ENCODE data around the gene GPR160.

GPR160 gene, protein sequence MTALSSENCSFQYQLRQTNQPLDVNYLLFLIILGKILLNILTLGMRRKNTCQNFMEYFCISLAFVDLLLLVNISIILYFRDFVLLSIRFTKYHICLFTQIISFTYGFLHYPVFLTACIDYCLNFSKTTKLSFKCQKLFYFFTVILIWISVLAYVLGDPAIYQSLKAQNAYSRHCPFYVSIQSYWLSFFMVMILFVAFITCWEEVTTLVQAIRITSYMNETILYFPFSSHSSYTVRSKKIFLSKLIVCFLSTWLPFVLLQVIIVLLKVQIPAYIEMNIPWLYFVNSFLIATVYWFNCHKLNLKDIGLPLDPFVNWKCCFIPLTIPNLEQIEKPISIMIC

GRCh38 chr3:170037463-170038433 is at the start of gene GPR160:
TSS of gene GPR160 (plus strand) at chr3:170037995. CDS start at chr3:170083973, 45,978 bp downstream.
- Histone ChIP-seq H3K4me3 (ENCODE audit: low read depth in 1 of 5, low read length in 5 of 5) (peak within 1 kb of the TSS; percentile 55 to 71 (median 68)), H3K9me3 (ENCODE audit: control insufficient read depth in 5 of 5, low read length in 5 of 5) (no peaks in the 10 kb centered on the region), H3K27me3 (ENCODE audit: control insufficient read depth in 5 of 5, insufficient read depth in 4 of 5, low read length in 5 of 5) (peaks cover 0 to 7% (median 5%) of the 10 kb centered on the region in 5 donors), H3K4me1 (ENCODE audit: control insufficient read depth in 5 of 5, insufficient read depth in 5 of 5, low read length in 5 of 5) (peaks cover 0 to 22% (median 14%) of the 10 kb centered on the region in 5 donors), H3K27ac (ENCODE audit: low read depth, low read length) (peak within 1 kb of the TSS; percentile 30), H3K9ac (ENCODE audit: low read length in 5 of 5) (peak within 1 kb of the TSS in 3 of 5 donors; percentile 49 to 60 (median 51)), H3K36me3 (ENCODE audit: control insufficient read depth in 5 of 5, insufficient read depth in 5 of 5, low read length in 5 of 5) (no peaks in the 10 kb centered on the region)

DNA sequence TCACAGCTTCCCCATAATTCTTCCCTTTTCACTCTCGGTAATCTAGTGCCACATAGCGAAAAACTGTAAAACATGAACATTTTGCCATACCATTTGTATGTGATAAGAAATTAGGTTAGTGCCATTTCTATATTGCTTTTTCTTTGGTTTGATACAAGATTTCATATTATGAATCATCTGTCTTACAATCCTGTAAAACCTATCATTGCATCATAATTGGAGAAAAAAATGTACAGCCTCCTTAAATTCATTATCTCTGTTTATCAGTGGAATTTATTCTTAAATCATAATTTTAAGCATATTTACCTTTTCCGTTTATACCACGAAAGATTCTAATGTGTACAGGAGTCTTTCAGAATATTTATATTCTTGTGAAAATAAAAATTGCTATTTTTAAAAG is 47.4 kb upstream of the GPR160 start:
- Histone ChIP-seq H3K4me1 (ENCODE audit: control insufficient read depth in 5 of 5, insufficient read depth in 5 of 5, low read length in 5 of 5) (peaks cover 0 to 18% (median 3%) of the 10 kb centered on the region in 5 donors), H3K9ac (ENCODE audit: low read length in 5 of 5) (no peak overlapping the region), H3K36me3 (ENCODE audit: control insufficient read depth in 5 of 5, insufficient read depth in 5 of 5, low read length in 5 of 5) (peaks cover 38 to 72% (median 51%) of the 10 kb centered on the region in 5 donors), H3K27ac (ENCODE audit: low read depth, low read length) (no peak overlapping the region), H3K27me3 (ENCODE audit: control insufficient read depth in 5 of 5, insufficient read depth in 4 of 5, low read length in 5 of 5) (no peaks in the 10 kb centered on the region), H3K4me3 (ENCODE audit: low read depth in 1 of 5, low read length in 5 of 5) (no peak overlapping the region), H3K9me3 (ENCODE audit: control insufficient read depth in 5 of 5, low read length in 5 of 5) (no peaks in the 10 kb centered on the region)

GRCh38 chr3:169992156-169992555 is 45.6 kb upstream of the GPR160 start:
- H3K27ac ChIP-seq (ENCODE audit: low read depth, low read length) = no peak overlapping the region
- H3K36me3 ChIP-seq (ENCODE audit: control insufficient read depth in 5 of 5, insufficient read depth in 5 of 5, low read length in 5 of 5) = peaks cover 36 to 64% (median 41%) of the 10 kb centered on the region in 5 donors
- H3K9ac ChIP-seq (ENCODE audit: low read length in 5 of 5) = no peak overlapping the region
- H3K4me3 ChIP-seq (ENCODE audit: low read depth in 1 of 5, low read length in 5 of 5) = no peak overlapping the region
- H3K27me3 ChIP-seq (ENCODE audit: control insufficient read depth in 5 of 5, insufficient read depth in 4 of 5, low read length in 5 of 5) = no peaks in the 10 kb centered on the region
- peaks cover 0 to 20% (median 3%) of the 10 kb centered on the region in 5 donors for H3K4me1 ChIP-seq (ENCODE audit: control insufficient read depth in 5 of 5, insufficient read depth in 5 of 5, low read length in 5 of 5)
- H3K9me3 ChIP-seq (ENCODE audit: control insufficient read depth in 5 of 5, low read length in 5 of 5) = no peaks in the 10 kb centered on the region

DNA sequence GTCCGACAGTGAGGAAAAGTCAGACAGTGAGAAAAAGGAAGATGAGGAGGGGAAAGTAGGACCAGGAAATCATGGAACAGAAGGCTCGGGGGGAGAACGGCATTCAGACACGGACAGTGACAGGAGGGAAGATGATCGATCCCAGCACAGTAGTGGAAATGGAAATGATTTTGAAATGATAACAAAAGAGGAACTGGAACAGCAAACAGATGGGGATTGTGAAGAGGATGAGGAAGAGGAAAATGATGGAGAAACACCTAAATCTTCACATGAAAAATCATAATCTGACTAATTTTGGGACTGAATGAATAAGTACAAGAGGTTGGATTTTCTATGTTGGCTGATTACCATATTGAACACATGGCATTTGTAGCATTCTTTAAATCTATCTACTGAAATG is 45.0 kb upstream of the GPR160 start:
- peaks cover 0 to 20% (median 3%) of the 10 kb centered on the region in 5 donors for H3K4me1 ChIP-seq (ENCODE audit: control insufficient read depth in 5 of 5, insufficient read depth in 5 of 5, low read length in 5 of 5)

GRCh38 chr3:169993761-169994160 is 44.0 kb upstream of the GPR160 start:
- Histone ChIP-seq H3K4me3 (ENCODE audit: low read depth in 1 of 5, low read length in 5 of 5) (no peak overlapping the region), H3K4me1 (ENCODE audit: control insufficient read depth in 5 of 5, insufficient read depth in 5 of 5, low read length in 5 of 5) (peaks cover 0 to 20% (median 3%) of the 10 kb centered on the region in 5 donors), H3K9me3 (ENCODE audit: control insufficient read depth in 5 of 5, low read length in 5 of 5) (no peaks in the 10 kb centered on the region), H3K36me3 (ENCODE audit: control insufficient read depth in 5 of 5, insufficient read depth in 5 of 5, low read length in 5 of 5) (peaks cover 23 to 50% (median 33%) of the 10 kb centered on the region in 5 donors), H3K27ac (ENCODE audit: low read depth, low read length) (no peak overlapping the region), H3K27me3 (ENCODE audit: control insufficient read depth in 5 of 5, insufficient read depth in 4 of 5, low read length in 5 of 5) (no peaks in the 10 kb centered on the region), H3K9ac (ENCODE audit: low read length in 5 of 5) (no peak overlapping the region)

More for the DNA sequence above, 45.0 kb upstream of the GPR160 start:
- H3K9ac ChIP-seq (ENCODE audit: low read length in 5 of 5) = no peak overlapping the region
- H3K27me3 ChIP-seq (ENCODE audit: control insufficient read depth in 5 of 5, insufficient read depth in 4 of 5, low read length in 5 of 5) = no peaks in the 10 kb centered on the region
- no peaks in the 10 kb centered on the region for H3K9me3 ChIP-seq (ENCODE audit: control insufficient read depth in 5 of 5, low read length in 5 of 5)
- H3K27ac ChIP-seq (ENCODE audit: low read depth, low read length) = no peak overlapping the region
- peaks cover 31 to 58% (median 37%) of the 10 kb centered on the region in 5 donors for H3K36me3 ChIP-seq (ENCODE audit: control insufficient read depth in 5 of 5, insufficient read depth in 5 of 5, low read length in 5 of 5)
- H3K4me3 ChIP-seq (ENCODE audit: low read depth in 1 of 5, low read length in 5 of 5) = no peak overlapping the region

DNA sequence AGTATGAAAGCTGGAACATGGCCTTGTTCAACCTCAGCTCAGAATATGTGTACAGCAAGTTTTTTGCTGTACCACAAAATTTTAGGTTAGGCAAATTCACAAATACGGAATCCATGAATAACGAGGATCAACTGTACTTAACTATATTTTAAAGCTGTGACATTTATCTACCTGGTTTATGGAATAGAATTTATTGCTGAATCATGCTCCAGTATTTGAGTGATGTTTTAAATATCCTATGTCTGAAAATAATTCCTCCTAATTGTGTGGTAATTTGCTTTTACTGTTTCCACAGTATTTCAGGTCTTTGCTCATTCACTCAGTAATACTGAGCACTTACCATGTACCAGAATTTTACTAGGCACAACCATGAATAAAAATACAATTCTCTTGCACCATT is 41.7 kb upstream of the GPR160 start:
- no peaks in the 10 kb centered on the region for H3K27me3 ChIP-seq (ENCODE audit: control insufficient read depth in 5 of 5, insufficient read depth in 4 of 5, low read length in 5 of 5)
- H3K9me3 ChIP-seq (ENCODE audit: control insufficient read depth in 5 of 5, low read length in 5 of 5) = no peaks in the 10 kb centered on the region
- no peak overlapping the region for H3K9ac ChIP-seq (ENCODE audit: low read length in 5 of 5)
- no peak overlapping the region for H3K27ac ChIP-seq (ENCODE audit: low read depth, low read length)
- H3K36me3 ChIP-seq (ENCODE audit: control insufficient read depth in 5 of 5, insufficient read depth in 5 of 5, low read length in 5 of 5) = peaks cover 14 to 34% (median 24%) of the 10 kb centered on the region in 5 donors
- H3K4me3 ChIP-seq (ENCODE audit: low read depth in 1 of 5, low read length in 5 of 5) = no peak overlapping the region
- H3K4me1 ChIP-seq (ENCODE audit: control insufficient read depth in 5 of 5, insufficient read depth in 5 of 5, low read length in 5 of 5) = peaks cover 0 to 20% (median 3%) of the 10 kb centered on the region in 5 donors

DNA sequence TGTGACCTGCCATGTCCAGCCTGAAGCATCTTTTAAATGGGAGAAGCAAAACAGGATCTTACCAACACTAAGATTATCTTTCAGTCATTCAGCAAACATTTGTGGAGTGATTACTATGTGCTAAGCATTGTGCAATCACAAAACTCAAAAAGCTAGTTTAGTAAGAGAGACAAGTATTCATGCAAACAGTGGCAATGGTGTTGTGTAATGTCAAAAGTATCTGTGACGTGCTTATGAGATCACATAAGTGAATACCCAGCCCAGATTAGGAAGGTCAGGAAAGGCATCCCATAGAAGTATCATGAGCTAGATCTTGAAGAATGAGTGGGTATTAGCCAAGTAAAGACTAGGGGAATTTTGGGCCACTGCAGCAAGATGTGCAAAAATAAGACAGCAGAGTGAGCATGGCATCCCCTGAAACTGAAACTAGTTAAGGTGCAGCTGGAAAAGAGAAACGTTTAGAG is 39.1 kb upstream of the GPR160 start:
- Histone ChIP-seq H3K4me1 (ENCODE audit: control insufficient read depth in 5 of 5, insufficient read depth in 5 of 5, low read length in 5 of 5) (peaks cover 0 to 28% (median 3%) of the 10 kb centered on the region in 5 donors), H3K9ac (ENCODE audit: low read length in 5 of 5) (no peak overlapping the region), H3K9me3 (ENCODE audit: control insufficient read depth in 5 of 5, low read length in 5 of 5) (no peaks in the 10 kb centered on the region), H3K36me3 (ENCODE audit: control insufficient read depth in 5 of 5, insufficient read depth in 5 of 5, low read length in 5 of 5) (peaks cover 7 to 13% (median 11%) of the 10 kb centered on the region in 5 donors), H3K27ac (ENCODE audit: low read depth, low read length) (no peak overlapping the region), H3K4me3 (ENCODE audit: low read depth in 1 of 5, low read length in 5 of 5) (no peak overlapping the region), H3K27me3 (ENCODE audit: control insufficient read depth in 5 of 5, insufficient read depth in 4 of 5, low read length in 5 of 5) (no peaks in the 10 kb centered on the region)

GRCh38 chr3:169999433-169999832 is 38.4 kb upstream of the GPR160 start:
- Histone ChIP-seq H3K27me3 (ENCODE audit: control insufficient read depth in 5 of 5, insufficient read depth in 4 of 5, low read length in 5 of 5) (no peaks in the 10 kb centered on the region), H3K4me3 (ENCODE audit: low read depth in 1 of 5, low read length in 5 of 5) (no peak overlapping the region), H3K4me1 (ENCODE audit: control insufficient read depth in 5 of 5, insufficient read depth in 5 of 5, low read length in 5 of 5) (peaks cover 0 to 25% (median 2%) of the 10 kb centered on the region in 5 donors), H3K27ac (ENCODE audit: low read depth, low read length) (no peak overlapping the region), H3K36me3 (ENCODE audit: control insufficient read depth in 5 of 5, insufficient read depth in 5 of 5, low read length in 5 of 5) (peaks cover under 1 to 11% (median 11%) of the 10 kb centered on the region in 5 donors), H3K9me3 (ENCODE audit: control insufficient read depth in 5 of 5, low read length in 5 of 5) (no peaks in the 10 kb centered on the region), H3K9ac (ENCODE audit: low read length in 5 of 5) (no peak overlapping the region)

DNA sequence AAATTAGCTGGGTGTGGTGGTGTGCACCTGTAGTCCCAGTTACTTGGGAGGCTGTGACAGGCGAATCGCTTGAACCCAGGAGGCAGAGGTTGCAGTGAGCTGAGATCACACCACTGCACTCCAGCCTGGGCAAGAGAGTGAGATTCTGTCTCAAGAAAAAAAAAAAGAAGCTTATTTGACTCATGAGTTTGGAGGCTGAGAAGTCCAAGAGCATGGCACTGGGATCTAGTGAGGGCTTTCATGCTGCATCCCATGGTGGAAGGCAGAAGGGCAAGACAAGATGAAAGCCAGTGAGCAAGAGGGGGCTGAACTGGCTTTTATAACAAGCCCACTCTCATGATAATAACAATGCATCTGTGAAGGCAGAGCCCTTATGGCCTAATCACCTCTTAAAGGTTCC is 37.7 kb upstream of the GPR160 start:
- Histone ChIP-seq H3K27ac (ENCODE audit: low read depth, low read length) (no peak overlapping the region), H3K4me3 (ENCODE audit: low read depth in 1 of 5, low read length in 5 of 5) (no peak overlapping the region), H3K9ac (ENCODE audit: low read length in 5 of 5) (no peak overlapping the region), H3K9me3 (ENCODE audit: control insufficient read depth in 5 of 5, low read length in 5 of 5) (no peaks in the 10 kb centered on the region), H3K4me1 (ENCODE audit: control insufficient read depth in 5 of 5, insufficient read depth in 5 of 5, low read length in 5 of 5) (peaks cover 0 to 24% (median 2%) of the 10 kb centered on the region in 5 donors), H3K36me3 (ENCODE audit: control insufficient read depth in 5 of 5, insufficient read depth in 5 of 5, low read length in 5 of 5) (peaks cover 0 to 11% (median 9%) of the 10 kb centered on the region in 5 donors), H3K27me3 (ENCODE audit: control insufficient read depth in 5 of 5, insufficient read depth in 4 of 5, low read length in 5 of 5) (no peaks in the 10 kb centered on the region)

All from subcutaneous abdominal adipose tissue (tissue), 5 donors.